Parathyroid adenoma (tissue), 2 donors: Measurements from ENCODE around the gene SRP14.

ENCODE experiments used
- H2AFZ ChIP-seq: fragments of 300-600 bp; sonication (generic); one replicate; pipeline ENCODE4 v1.7.0; 2017; ENCODE audit warnings: antibody characterized with exemption, mild to moderate bottlenecking
- H3K27ac ChIP-seq: fragments of 300-600 bp; sonication (generic); one replicate; pipeline ENCODE4 v1.7.0; 2017
- H3K27me3 ChIP-seq: fragments of 300-600 bp; sonication (generic); one replicate; pipeline ENCODE4 v1.7.0; 2017; ENCODE audit warnings: low read length; ENCODE audit not compliant: control insufficient read depth, insufficient read depth
- H3K36me3 ChIP-seq: fragments of 300-600 bp; sonication (generic); one replicate; pipeline ENCODE4 v1.7.0; 2017; ENCODE audit warnings: low read length; ENCODE audit not compliant: control insufficient read depth, insufficient read depth
- H3K4me1 ChIP-seq: fragments of 300-600 bp; sonication (generic); one replicate; pipeline ENCODE4 v1.7.0; 2017; ENCODE audit warnings: control low read depth
- H3K4me2 ChIP-seq: fragments of 300-600 bp; sonication (generic); one replicate; pipeline ENCODE4 v1.7.0; 2017; ENCODE audit warnings: low read length
- H3K4me3 ChIP-seq: fragments of 300-600 bp; sonication (generic); one replicate; pipeline ENCODE4 v1.7.0; 2017; ENCODE audit warnings: low read depth, low read length
- H3K79me2 ChIP-seq: fragments of 300-600 bp; sonication (generic); one replicate; pipeline ENCODE4 v1.7.0; 2017; ENCODE audit warnings: control low read depth
- H3K9ac ChIP-seq: fragments of 300-600 bp; sonication (generic); one replicate; pipeline ENCODE4 v1.7.0; 2017; ENCODE audit warnings: mild to moderate bottlenecking
- H3K9me3 ChIP-seq: fragments of 300-600 bp; sonication (generic); one replicate; pipeline ENCODE4 v1.7.0; 2017; ENCODE audit warnings: low read length; ENCODE audit not compliant: control insufficient read depth
- TF ChIP-seq, protein P1 (sequence below): fragments of 300-600 bp; sonication (generic); IDR thresholded peaks from one replicate; pipeline ENCODE4 v1.7.0; 2017; ENCODE audit warnings: antibody characterized with exemption, mild to moderate bottlenecking
- donor health status: primary hyperparathyroidism.

Gene SRP14

GRCh38 chr15:40003116-40003916 lies 35.7 kb downstream of the SRP14 start:
- H3K79me2 ChIP-seq, result no peaks in the 10 kb centered on the region
- TF ChIP-seq, protein P1, sequence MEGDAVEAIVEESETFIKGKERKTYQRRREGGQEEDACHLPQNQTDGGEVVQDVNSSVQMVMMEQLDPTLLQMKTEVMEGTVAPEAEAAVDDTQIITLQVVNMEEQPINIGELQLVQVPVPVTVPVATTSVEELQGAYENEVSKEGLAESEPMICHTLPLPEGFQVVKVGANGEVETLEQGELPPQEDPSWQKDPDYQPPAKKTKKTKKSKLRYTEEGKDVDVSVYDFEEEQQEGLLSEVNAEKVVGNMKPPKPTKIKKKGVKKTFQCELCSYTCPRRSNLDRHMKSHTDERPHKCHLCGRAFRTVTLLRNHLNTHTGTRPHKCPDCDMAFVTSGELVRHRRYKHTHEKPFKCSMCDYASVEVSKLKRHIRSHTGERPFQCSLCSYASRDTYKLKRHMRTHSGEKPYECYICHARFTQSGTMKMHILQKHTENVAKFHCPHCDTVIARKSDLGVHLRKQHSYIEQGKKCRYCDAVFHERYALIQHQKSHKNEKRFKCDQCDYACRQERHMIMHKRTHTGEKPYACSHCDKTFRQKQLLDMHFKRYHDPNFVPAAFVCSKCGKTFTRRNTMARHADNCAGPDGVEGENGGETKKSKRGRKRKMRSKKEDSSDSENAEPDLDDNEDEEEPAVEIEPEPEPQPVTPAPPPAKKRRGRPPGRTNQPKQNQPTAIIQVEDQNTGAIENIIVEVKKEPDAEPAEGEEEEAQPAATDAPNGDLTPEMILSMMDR, result no peak
- no peak overlapping the region for H2AFZ ChIP-seq
- H3K4me3 ChIP-seq, result no peak overlapping the region
- H3K27ac ChIP-seq, result no peak overlapping the region
- H3K27me3 ChIP-seq, result no peaks in the 10 kb centered on the region
- no peak overlapping the region for H3K9ac ChIP-seq
- H3K36me3 ChIP-seq, result no peaks in the 10 kb centered on the region
- no peak overlapping the region for H3K4me2 ChIP-seq
- no peaks in the 10 kb centered on the region for H3K4me1 ChIP-seq
- no peaks in the 10 kb centered on the region for H3K9me3 ChIP-seq

DNA sequence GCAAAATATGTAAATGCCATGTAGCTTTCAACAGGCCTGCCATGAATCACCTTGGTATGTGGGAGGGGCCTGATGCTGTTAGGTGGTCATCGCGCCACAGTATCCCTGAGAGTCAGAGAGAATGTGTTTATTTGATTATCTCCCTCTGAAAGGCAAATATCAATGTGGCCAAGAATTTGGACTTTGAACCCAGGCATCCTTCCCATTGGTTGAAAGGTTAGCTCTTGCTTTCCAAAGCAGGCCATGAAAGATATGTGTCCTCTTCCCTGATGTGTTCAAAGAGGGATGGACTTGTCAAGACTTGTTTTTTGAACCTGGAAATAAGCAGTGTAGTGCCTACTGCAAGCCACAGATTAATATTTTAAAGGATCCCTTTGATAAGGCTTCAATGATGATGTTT lies 36.7 kb downstream of the SRP14 start:
- Histone ChIP-seq H3K36me3 (no peaks in the 10 kb centered on the region), H3K27ac (no peak overlapping the region)
- TF ChIP-seq, protein P1, result no peak

GRCh38 chr15:39999538-40000200 lies 39.3 kb downstream of the SRP14 start:
- Histone ChIP-seq H3K27ac (no peak overlapping the region), H2AFZ (no peak overlapping the region), H3K27me3 (no peaks in the 10 kb centered on the region), H3K36me3 (no peaks in the 10 kb centered on the region), H3K4me1 (no peaks in the 10 kb centered on the region), H3K79me2 (no peaks in the 10 kb centered on the region), H3K9ac (no peak overlapping the region), H3K4me2 (no peak overlapping the region), H3K4me3 (no peak overlapping the region), H3K9me3 (no peaks in the 10 kb centered on the region)
- TF ChIP-seq, protein P1, result no peak

More for the DNA sequence above, 36.7 kb downstream of the SRP14 start:
- H2AFZ ChIP-seq, result no peak overlapping the region
- no peaks in the 10 kb centered on the region for H3K4me1 ChIP-seq
- no peaks in the 10 kb centered on the region for H3K9me3 ChIP-seq
- H3K4me3 ChIP-seq, result no peak overlapping the region
- H3K9ac ChIP-seq, result no peak overlapping the region
- no peaks in the 10 kb centered on the region for H3K27me3 ChIP-seq
- no peak overlapping the region for H3K4me2 ChIP-seq
- no peaks in the 10 kb centered on the region for H3K79me2 ChIP-seq

DNA sequence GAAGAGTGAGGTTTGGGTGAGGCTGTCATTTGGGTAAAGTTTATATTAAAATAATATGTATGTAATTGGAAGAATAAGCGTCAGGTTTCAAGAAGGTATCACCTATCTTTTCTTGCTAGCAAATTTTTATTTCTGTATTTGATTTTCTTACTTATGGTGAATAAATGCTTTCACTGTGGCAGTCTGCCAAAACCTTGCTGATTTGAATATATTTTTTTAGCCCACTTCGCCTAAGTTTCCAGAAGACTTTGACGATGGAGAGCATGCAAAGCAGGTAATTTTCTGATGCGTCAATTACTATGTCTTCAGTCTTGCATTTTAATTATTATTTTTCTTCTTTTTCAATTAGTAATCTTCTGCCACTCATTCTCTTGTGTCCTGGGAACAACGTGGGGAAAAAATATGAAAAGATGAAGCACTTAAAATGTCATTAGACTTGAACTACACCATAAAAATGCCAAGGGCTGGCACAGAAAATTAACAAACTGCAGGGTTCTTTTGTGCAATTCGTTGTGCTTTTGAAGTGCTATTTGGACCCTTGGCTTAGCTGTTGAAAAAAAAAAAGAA lies 40.4 kb downstream of the SRP14 start:
- Histone ChIP-seq H3K27me3 (no peaks in the 10 kb centered on the region), H3K36me3 (no peaks in the 10 kb centered on the region), H2AFZ (no peak overlapping the region), H3K9me3 (no peaks in the 10 kb centered on the region), H3K9ac (no peak overlapping the region), H3K4me1 (no peaks in the 10 kb centered on the region), H3K79me2 (no peaks in the 10 kb centered on the region), H3K27ac (no peak overlapping the region), H3K4me2 (no peak overlapping the region), H3K4me3 (no peak overlapping the region)
- TF ChIP-seq, protein P1, result no peak
